HepG2 (cell line): ENCODE results near the gene SEMA3E. TPM values are rescaled to one million over a fixed set of nuclear protein-coding genes. Genes with fewer than 3 reads are reported as not detected.

Source experiments
- ATAC-seq: fragments of 200-7000 bp; cut with Tn5 transposase; 3 replicates; pipeline ENCODE4 v1.9.1; 2020; ENCODE audit warnings: mild to moderate bottlenecking, moderate library complexity
- Bru-seq: library from RNA; stranded (reverse); fragments of 400-500 nt; gene quantifications from one replicate; lab custom pipeline; 2021; lab: Mats Ljungman, UMichigan
- BruChase-seq, 2 experiments: library from RNA; stranded (reverse); fragments of 400-500 nt; gene quantifications; one replicate each; lab custom pipeline; 2021; lab: Mats Ljungman, UMichigan
- BruUV-seq: library from RNA; stranded (reverse); fragments of 400-500 nt; replicated peaks from 2 replicates; lab custom pipeline; 2021; lab: Mats Ljungman, UMichigan
- CTCF ChIA-PET: fragments of 300-600 bp; formaldehyde crosslinking; extraction: SDS; loops from one replicate; lab custom pipeline; 2021; ENCODE audit warnings: low total read pairs, inconsistent platforms, low intra/inter-chr PET ratio; lab: Yijun Ruan, JAX
- POLR2A ChIA-PET: fragments of 350-600 bp; sonication (Branson Sonifier 250); formaldehyde crosslinking; loops from one replicate; lab custom pipeline; 2020; ENCODE audit warnings: antibody characterized with exemption, inconsistent platforms; lab: Yijun Ruan, JAX
- DNase-seq: peaks from one replicate; pipeline ENCODE4 v3.0.0-alpha.2; 2015; ENCODE audit warnings: low spot score
- FAIRE-seq: peaks from 3 replicates; lab custom pipeline; 2011; peaks lifted over from hg19 to GRCh38; lab: Jason Lieb, UNC
- H2AFZ ChIP-seq: one replicate; pipeline ENCODE4 v1.6.1; 2011; ENCODE audit warnings: low read length, inconsistent platforms
- H3K27ac ChIP-seq: fragments of 300-600 bp; 3 replicates; pipeline ENCODE4 v1.8.0; 2011; ENCODE audit warnings: mixed run types, mild to moderate bottlenecking, mixed read lengths, low read length, inconsistent platforms; ENCODE audit not compliant: insufficient read depth; ENCODE audit errors: extremely low read length
- H3K27me3 ChIP-seq, 2 experiments: fragments of 200-600 bp in 1 of 2; 2 replicates in 1 of 2; 3 replicates in 1 of 2; pipeline versions ENCODE4 v1.6.0 to v1.8.0; 2011; ENCODE audit warnings: low read length in 2 of 2, mild to moderate bottlenecking in 2 of 2, moderate library complexity in 2 of 2, inconsistent platforms in 1 of 2; ENCODE audit not compliant: insufficient read depth in 2 of 2, control insufficient read depth in 1 of 2
- H3K36me3 ChIP-seq, 2 experiments: fragments of 200-600 bp in 1 of 2; replicated peaks in 1 of 2; 2 replicates in 1 of 2; 3 replicates in 1 of 2; pipeline versions ENCODE4 v1.5.1 to v1.8.0; 2011; ENCODE audit warnings: low read length in 2 of 2, inconsistent platforms in 1 of 2; ENCODE audit not compliant: insufficient read depth in 2 of 2, control insufficient read depth in 1 of 2
- H3K4me1 ChIP-seq: 2 replicates; pipeline ENCODE4 v1.5.1; 2012; ENCODE audit warnings: low read length, inconsistent platforms; ENCODE audit not compliant: insufficient read depth
- H3K4me2 ChIP-seq: 2 replicates; pipeline ENCODE4 v1.6.0; 2011; ENCODE audit warnings: low read depth, low read length, inconsistent platforms
- H3K4me3 ChIP-seq, 3 experiments: fragments of 200-600 bp in 1 of 3; sonication (generic), shearing (Covaris generic) in 1 of 3; replicated peaks in 1 of 3; 2 replicates each; pipeline ENCODE4 v1.5.1; 2011 to 2016; ENCODE audit warnings: low read length in 3 of 3, inconsistent platforms in 2 of 3, low read depth in 2 of 3, mild to moderate bottlenecking in 2 of 3, control low read depth in 1 of 3, mixed read lengths in 1 of 3; ENCODE audit not compliant: insufficient read depth in 1 of 3
- H3K79me2 ChIP-seq: one replicate; pipeline ENCODE4 v1.6.1; 2011; ENCODE audit warnings: low read length, inconsistent platforms; ENCODE audit not compliant: insufficient read depth
- H3K9ac ChIP-seq: 2 replicates; pipeline ENCODE4 v1.6.0; 2011; ENCODE audit warnings: mild to moderate bottlenecking, low read depth, low read length, inconsistent platforms; ENCODE audit not compliant: insufficient read depth
- H3K9me3 ChIP-seq: 2 replicates; pipeline ENCODE4 v1.5.1; 2012; ENCODE audit warnings: mild to moderate bottlenecking, low read length
- H4K20me1 ChIP-seq: 2 replicates; pipeline ENCODE4 v1.6.0; 2011; ENCODE audit warnings: inconsistent platforms, mild to moderate bottlenecking, low read length, moderate library complexity; ENCODE audit not compliant: insufficient read depth
- AHR ChIP-seq: IDR thresholded peaks from 2 replicates; pipeline ENCODE4 v1.6.1; 2018; ENCODE audit warnings: missing genetic modification reagents, missing compliant biosample characterization
- ELF1 ChIP-seq: sonication (generic); formaldehyde crosslinking; IDR thresholded peaks from 2 replicates; pipeline ENCODE4 v1.4.0; 2020; ENCODE audit warnings: missing genetic modification reagents
- FOXM1 ChIP-seq: sonication (generic); formaldehyde crosslinking; IDR thresholded peaks from 2 replicates; pipeline ENCODE4 v1.5.0; 2020; ENCODE audit warnings: missing genetic modification reagents
- NONO ChIP-seq, 2 experiments: fragments of 450-650 bp in 1 of 2; sonication (generic) in 1 of 2; formaldehyde crosslinking in 1 of 2; IDR thresholded peaks in 1 of 2; conservative IDR thresholded peaks in 1 of 2; 2 replicates each; pipeline versions ENCODE4 v1.6.1 to v1.8.0; 2017 to 2022; ENCODE audit warnings: mild to moderate bottlenecking in 1 of 2, missing genetic modification reagents in 1 of 2, moderate library complexity in 1 of 2
- PCBP2 ChIP-seq: fragments of 200-400 bp; formaldehyde crosslinking; optimal IDR thresholded peaks from 2 replicates; pipeline ENCODE3; 2018; ENCODE audit warnings: low read length, low read depth; ENCODE audit not compliant: poor library complexity, severe bottlenecking
- RNF2 ChIP-seq: fragments of 450-650 bp; conservative IDR thresholded peaks from 2 replicates; pipeline ENCODE4 v1.6.1; 2016; ENCODE audit warnings: low read depth
- TCF12 ChIP-seq, 2 experiments: fragments of 450-650 bp in 1 of 2; sonication (generic) in 1 of 2; formaldehyde crosslinking in 1 of 2; IDR thresholded peaks; 2 replicates each; pipeline versions ENCODE4 v1.6.1 to v1.8.0; 2017 to 2022; ENCODE audit warnings: antibody characterized with exemption in 1 of 2, mild to moderate bottlenecking in 1 of 2, missing genetic modification reagents in 1 of 2, moderate library complexity in 1 of 2
- ZNF224 ChIP-seq: sonication (generic); formaldehyde crosslinking; IDR thresholded peaks from 2 replicates; pipeline ENCODE4 v1.5.0; 2020; ENCODE audit warnings: mild to moderate bottlenecking, missing genetic modification reagents
- ZNF616 ChIP-seq: sonication (generic); formaldehyde crosslinking; IDR thresholded peaks from 2 replicates; pipeline ENCODE4 v1.5.0; 2020; ENCODE audit warnings: low read depth, mild to moderate bottlenecking, missing genetic modification reagents
- WGBS: methylation state at CpG from one replicate; pipeline ENCODE4 v1.1.6; 2017; ENCODE audit warnings: low lambda C conversion rate; 5-methylcytosine and 5-hydroxymethylcytosine counted together
- in situ Hi-C: cut with HindIII; loops from 2 replicates; pipeline ENCODE4 v1.10.0; 2017; ENCODE audit warnings: low pct_unique_long_range_greater_than_20kb; ENCODE audit not compliant: extremely low pct_ligation_motif_present
- intact Hi-C: fragments of 100-400 bp; cut with micrococcal nuclease; formaldehyde crosslinking; loops from one replicate; pipeline ENCODE4 v1.10.0; 2022; ENCODE audit not compliant: unreplicated experiment
- long read RNA-seq, 2 experiments: library from RNA in 1 of 2; library from polyadenylated mRNA in 1 of 2; stranded (forward) in 1 of 2; unstranded in 1 of 2; transcript quantifications; one replicate each; pipeline ENCODE4 v2.0.0, GENCODE V29; 2019 to 2022
- polyA minus RNA-seq, 3 experiments: library from RNA; depleted of rRNA, polyadenylated mRNA; stranded (reverse); fragments of >200 nt; gene quantifications; 2 replicates each; pipeline ENCODE4 v1.2.3, GENCODE V29; 2011; ENCODE audit warnings: low replicate concordance in 1 of 3
- polyA plus RNA-seq, 8 experiments: library from polyadenylated mRNA; depleted of rRNA in 3 of 8; stranded (reverse) in 7 of 8; unstranded in 1 of 8; fragments of >200 nt; fragmentation: Illumina TruSeq in 4 of 8; extraction: Trizol in 4 of 8; gene quantifications; 2 replicates each; pipeline versions ENCODE4 v1.2.1 to v1.2.3, GENCODE V29; 2011 to 2016; ENCODE audit warnings: low read depth in 4 of 8, missing spikeins in 1 of 8, mixed read lengths in 1 of 8; ENCODE audit not compliant: insufficient read depth in 1 of 8
- total RNA-seq, 5 experiments: library from RNA; depleted of rRNA; stranded (reverse); fragments of >200 nt; fragmentation: Illumina TruSeq; extraction: Trizol; gene quantifications; 2 replicates each; pipeline ENCODE4 v1.2.3, GENCODE V29; 2016; ENCODE audit warnings: low read depth in 1 of 5
- TF ChIP-seq, protein P1 (sequence below): sonication (generic); formaldehyde crosslinking; IDR thresholded peaks from 2 replicates; pipeline ENCODE4 v1.8.1; 2023; ENCODE audit warnings: mild to moderate bottlenecking, missing genetic modification reagents
- TF ChIP-seq, protein P2 (sequence below): sonication (generic); formaldehyde crosslinking; IDR thresholded peaks from 2 replicates; pipeline ENCODE4 v1.4.0; 2020; ENCODE audit warnings: missing genetic modification reagents, mild to moderate bottlenecking, borderline replicate concordance

SEMA3E gene
- total RNA-seq (2016; rRNA removed; fragmentation: Illumina TruSeq; extraction: Trizol) (not detected in 2 replicates), polyA plus RNA-seq (2011; rRNA removed) (not detected in 2 replicates), polyA minus RNA-seq (2011; rRNA and poly(A)+ RNA removed; ENCODE audit: low replicate concordance) (not detected in 2 replicates), Bru-seq, nascent RNA (percentile 0 among the genes with signal in this experiment), BruChase-seq, experiment 1, labeled RNA remaining after a 6-hour chase (percentile 2 among the genes with signal in this experiment), BruChase-seq, experiment 2, labeled RNA remaining after a 2-hour chase (percentile 1 among the genes with signal in this experiment)
- total RNA-seq (2016; cell fraction: cytosol; rRNA removed; fragmentation: Illumina TruSeq; extraction: Trizol; ENCODE audit: low read depth) = not detected in 2 replicates
- not detected in 2 replicates for total RNA-seq (2016; cell fraction: insoluble cytoplasmic fraction; rRNA removed; fragmentation: Illumina TruSeq; extraction: Trizol)
- not detected in 2 replicates for total RNA-seq (2016; cell fraction: membrane; rRNA removed; fragmentation: Illumina TruSeq; extraction: Trizol)
- total RNA-seq (2016; cell fraction: nucleus; rRNA removed; fragmentation: Illumina TruSeq; extraction: Trizol) = not detected in 2 replicates
- not detected in 2 replicates for polyA plus RNA-seq (2011; cell fraction: cytosol; rRNA removed)
- polyA plus RNA-seq (2011; cell fraction: nucleus; rRNA removed) = not detected in 2 replicates
- polyA plus RNA-seq (2012) = not detected in 2 replicates
- polyA plus RNA-seq (2016; cell fraction: cytosol; fragmentation: Illumina TruSeq; extraction: Trizol; ENCODE audit: low read depth) = not detected in 2 replicates
- polyA plus RNA-seq (2016; cell fraction: insoluble cytoplasmic fraction; fragmentation: Illumina TruSeq; extraction: Trizol; ENCODE audit: low read depth) = not detected in 2 replicates
- not detected in 2 replicates for polyA plus RNA-seq (2016; cell fraction: membrane; fragmentation: Illumina TruSeq; extraction: Trizol; ENCODE audit: low read depth)
- not detected in 2 replicates for polyA plus RNA-seq (2016; cell fraction: nucleus; fragmentation: Illumina TruSeq; extraction: Trizol; ENCODE audit: insufficient read depth, low read depth)
- not detected in 2 replicates for polyA minus RNA-seq (2011; cell fraction: cytosol; rRNA and poly(A)+ RNA removed)
- not detected in 2 replicates for polyA minus RNA-seq (2011; cell fraction: nucleus; rRNA and poly(A)+ RNA removed)
- long read RNA-seq, experiment 1 = 0 reads
- long read RNA-seq, experiment 2 = 0 reads

DNA sequence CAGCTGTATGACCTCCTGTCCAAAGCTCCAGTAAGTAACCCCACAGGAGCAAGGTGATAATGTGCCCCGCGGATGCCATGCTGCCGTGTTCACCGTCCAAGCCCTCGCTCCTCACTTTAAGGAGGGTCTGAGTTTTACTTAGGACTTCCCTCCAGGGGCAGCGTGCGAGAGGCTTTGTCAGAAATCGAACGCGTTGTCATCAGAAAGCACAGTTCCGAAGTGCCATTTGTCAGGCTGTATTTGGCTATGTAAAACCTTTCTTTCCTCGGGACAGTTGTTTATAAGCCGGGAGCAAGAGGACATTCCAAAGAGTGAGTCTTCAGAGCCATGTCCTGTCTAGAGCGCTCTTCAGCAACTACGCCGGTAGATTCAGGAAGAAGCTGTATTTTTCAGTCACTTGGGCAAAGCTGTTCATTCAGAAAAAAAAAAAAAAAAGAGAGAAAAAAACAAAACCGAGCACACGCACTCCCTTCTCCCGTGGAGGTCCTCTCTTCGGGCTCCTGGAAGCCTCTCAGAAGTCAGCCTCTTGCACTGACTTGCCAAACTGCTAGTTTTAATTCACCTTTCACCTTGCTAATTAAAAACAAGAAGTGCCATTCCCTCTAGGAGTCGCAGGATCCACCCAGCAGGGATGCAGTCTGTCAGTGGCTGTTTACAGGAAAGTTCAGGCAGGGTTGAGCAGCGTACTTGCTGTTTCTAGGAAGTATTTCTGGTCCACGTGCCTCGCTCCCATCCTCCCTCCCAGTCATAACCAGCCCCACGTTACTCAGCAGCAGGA is at the start of gene SEMA3E:
TSS of gene SEMA3E (minus strand) at position 676 of the 778 bp plus-strand sequence.
- 1% methylated on average over 25 of the region's 25 CpGs for WGBS
- no TSS peak for BruUV-seq
- Histone ChIP-seq H3K79me2 (no peaks in the 10 kb centered on the region), H3K36me3 (no peaks in the 10 kb centered on the region), H3K9ac (no peak within 1 kb of the TSS), H3K4me2 (peak within 1 kb of the TSS; percentile 39; the same call in 1 of the 2 replicates), H3K27ac (no peak within 1 kb of the TSS), H3K4me1 (no peaks in the 10 kb centered on the region), H3K27me3 (peaks cover 0 to 9% of the 10 kb centered on the region in 2 experiments; a peak in 3 of 5 replicates), H3K9me3 (no peaks in the 10 kb centered on the region), H2AFZ (peak within 1 kb of the TSS; percentile 23), H4K20me1 (no peaks in the 10 kb centered on the region), H3K4me3 (no peak within 1 kb of the TSS)
- ChIA-PET CTCF (no interaction called here), POLR2A (no interaction called here)
- no peak for TF ChIP-seq RNF2
- TF ChIP-seq, protein P1, sequence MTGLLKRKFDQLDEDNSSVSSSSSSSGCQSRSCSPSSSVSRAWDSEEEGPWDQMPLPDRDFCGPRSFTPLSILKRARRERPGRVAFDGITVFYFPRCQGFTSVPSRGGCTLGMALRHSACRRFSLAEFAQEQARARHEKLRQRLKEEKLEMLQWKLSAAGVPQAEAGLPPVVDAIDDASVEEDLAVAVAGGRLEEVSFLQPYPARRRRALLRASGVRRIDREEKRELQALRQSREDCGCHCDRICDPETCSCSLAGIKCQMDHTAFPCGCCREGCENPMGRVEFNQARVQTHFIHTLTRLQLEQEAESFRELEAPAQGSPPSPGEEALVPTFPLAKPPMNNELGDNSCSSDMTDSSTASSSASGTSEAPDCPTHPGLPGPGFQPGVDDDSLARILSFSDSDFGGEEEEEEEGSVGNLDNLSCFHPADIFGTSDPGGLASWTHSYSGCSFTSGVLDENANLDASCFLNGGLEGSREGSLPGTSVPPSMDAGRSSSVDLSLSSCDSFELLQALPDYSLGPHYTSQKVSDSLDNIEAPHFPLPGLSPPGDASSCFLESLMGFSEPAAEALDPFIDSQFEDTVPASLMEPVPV (CRISPR knock-in tag) = no peak
- no peak for TF ChIP-seq NONO (IDR thresholded peaks at IDR 0.05)
- TF ChIP-seq NONO (CRISPR knock-in tag; conservative IDR thresholded peaks at IDR 0.05) = no peak
- TF ChIP-seq ZNF224 (CRISPR knock-in tag) = no peak
- TF ChIP-seq, protein P2, sequence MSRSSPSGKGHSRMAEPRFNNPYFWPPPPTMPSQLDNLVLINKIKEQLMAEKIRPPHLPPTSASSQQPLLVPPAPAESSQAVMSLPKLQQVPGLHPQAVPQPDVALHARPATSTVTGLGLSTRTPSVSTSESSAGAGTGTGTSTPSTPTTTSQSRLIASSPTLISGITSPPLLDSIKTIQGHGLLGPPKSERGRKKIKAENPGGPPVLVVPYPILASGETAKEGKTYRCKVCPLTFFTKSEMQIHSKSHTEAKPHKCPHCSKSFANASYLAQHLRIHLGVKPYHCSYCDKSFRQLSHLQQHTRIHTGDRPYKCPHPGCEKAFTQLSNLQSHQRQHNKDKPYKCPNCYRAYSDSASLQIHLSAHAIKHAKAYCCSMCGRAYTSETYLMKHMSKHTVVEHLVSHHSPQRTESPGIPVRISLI (CRISPR knock-in tag) = no peak
- no peak for TF ChIP-seq TCF12 (IDR thresholded peaks at IDR 0.05)
- no peak for TF ChIP-seq TCF12 (CRISPR knock-in tag; IDR thresholded peaks at IDR 0.05)
- no peak for TF ChIP-seq PCBP2
- no peak for TF ChIP-seq AHR (CRISPR knock-in tag)
- TF ChIP-seq ELF1 (CRISPR knock-in tag) = no peak
- no peak for TF ChIP-seq ZNF616 (CRISPR knock-in tag)
- TF ChIP-seq FOXM1 (CRISPR knock-in tag) = no peak
- in situ Hi-C loops (no loop called here), intact Hi-C loops (no loop called here)
- DNase-seq (no peak), FAIRE-seq (no peak), ATAC-seq (peak; percentile 61)
